Right lobe of liver (tissue), 6 donors: Measurements from ENCODE around the gene CELSR3. TPM values are rescaled to one million over a fixed set of nuclear protein-coding genes. Genes with fewer than 3 reads are reported as not detected.

Experiments
- ATAC-seq, 4 donors: fragments of 200-7000 bp; cut with Tn5 transposase; one replicate each; pipeline ENCODE4 v1.9.1; 2020; ENCODE audit warnings: mild to moderate bottlenecking in 4 of 4, moderate library complexity in 4 of 4
- DNase-seq, 3 donors: peaks; one replicate each; pipeline ENCODE4 v3.0.0-alpha.2; 2020
- H3K27ac ChIP-seq, 3 donors: fragments of 200-600 bp; one replicate each; pipeline ENCODE4 v1.8.0; 2022
- H3K27me3 ChIP-seq, 2 donors: fragments of 200-600 bp; one replicate each; pipeline ENCODE4 v1.8.0; 2022
- H3K36me3 ChIP-seq, 4 donors: fragments of 200-600 bp; sonication (generic) in 1 of 4; one replicate each; pipeline versions ENCODE4 v1.5.1 to v1.8.0; 2017 to 2022; ENCODE audit warnings: control low read depth in 1 of 4
- H3K4me1 ChIP-seq, 4 donors: fragments of 200-600 bp; sonication (generic) in 1 of 4; one replicate each; pipeline versions ENCODE4 v1.5.1 to v1.8.0; 2017 to 2022; ENCODE audit warnings: control low read depth in 1 of 4
- H3K4me3 ChIP-seq, 3 donors: fragments of 200-600 bp; one replicate each; pipeline ENCODE4 v1.8.0; 2022
- H3K9me3 ChIP-seq, 4 donors: fragments of 200-600 bp; sonication (generic) in 1 of 4; one replicate each; pipeline versions ENCODE4 v1.5.1 to v1.8.0; 2017 to 2022; ENCODE audit warnings: control low read depth in 1 of 4
- POLR2A ChIP-seq: fragments of 450-650 bp; IDR thresholded peaks from one replicate; pipeline ENCODE4 v1.6.1; 2017; ENCODE audit warnings: antibody characterized with exemption, mild to moderate bottlenecking
- WGBS: methylation state at CpG from one replicate; pipeline ENCODE4 v1.1.6; 2018; ENCODE audit warnings: low coverage, low lambda C conversion rate; ENCODE audit not compliant: insufficient coverage; ENCODE audit errors: missing lambda C conversion rate; 5-methylcytosine and 5-hydroxymethylcytosine counted together
- intact Hi-C, 2 donors: fragments of 100-400 bp; cut with DNase I; formaldehyde crosslinking; loops; one replicate each; pipeline versions ENCODE4 v1.11.2 to v1.14.1; 2022
- total RNA-seq, 6 experiments: library from RNA; depleted of rRNA in 2 of 6; stranded (reverse); fragments of >200 nt in 2 of 6; fragmentation: NEBNext Ultra II Directional in 3 of 6; extraction: Animal tissue kit (Norgen Biotek cat#: 25700) in 3 of 6; gene quantifications; one replicate each; pipeline versions ENCODE4 v1.1.0 to v1.2.4, GENCODE V29; 2016 to 2023
- TF ChIP-seq, protein P1 (sequence below), 4 donors: fragments of 200-600 bp in 3 of 4; fragments of 450-650 bp in 1 of 4; IDR thresholded peaks; one replicate each; pipeline versions ENCODE4 v1.5.1 to v1.8.0; 2016 to 2022; ENCODE audit warnings: antibody characterized with exemption in 4 of 4, mild to moderate bottlenecking in 2 of 4
- donor health status: DM: no; HTN: yes; CAD: no.
- donor health status: DM: no; HTN: no; CAD: no.
- donor health status: DM: no; HTN: no; CAD: no.
- donor health status: DM: no; HTN: yes; CAD: no.
- donor health status: DM: no; HTN: yes; CAD: no.

CELSR3 gene
- total RNA-seq, 6 experiments from 2014 or later = 0.15 to 0.68 (median 0.34) TPM

DNA sequence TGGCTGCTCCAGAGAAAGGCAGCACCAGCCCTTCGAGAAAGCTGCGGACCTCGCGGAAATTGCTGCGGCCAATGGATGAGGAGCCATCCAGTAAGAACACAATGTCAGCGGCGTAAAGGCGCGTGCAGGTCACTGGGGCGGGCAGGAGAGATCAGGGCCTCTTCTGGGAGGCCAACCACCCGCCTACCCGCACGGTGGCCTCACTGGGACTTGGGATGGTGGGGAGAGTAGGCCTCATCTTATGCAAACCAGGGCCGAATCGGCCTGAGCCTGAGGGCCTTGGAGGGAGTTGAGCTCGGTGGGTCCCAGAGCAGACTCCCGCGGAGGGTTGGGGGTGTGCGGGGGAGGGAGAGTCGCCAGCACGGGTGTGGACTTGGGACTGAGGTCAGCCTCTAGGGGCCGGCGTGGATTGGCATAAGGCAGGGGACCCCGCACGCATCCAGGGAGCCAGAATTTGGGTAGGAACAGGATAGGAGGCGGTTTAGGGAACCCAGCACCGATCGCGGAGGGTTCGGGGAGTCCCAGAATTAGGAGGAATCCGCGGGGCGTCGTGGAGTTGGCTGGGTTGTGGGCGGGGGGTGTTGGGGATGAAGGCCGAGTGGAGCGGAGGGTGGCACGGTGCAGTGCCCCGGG lies 68.2 kb downstream of the CELSR3 start:
- H3K36me3 ChIP-seq = peaks cover 0 to 13% (median 4%) of the 10 kb centered on the region in 4 donors
- 40% methylated on average over 17 of the region's 39 CpGs for WGBS
- DNase-seq (no peak), ATAC-seq (no peak)
- H3K4me3 ChIP-seq = no peak overlapping the region
- no peak for TF ChIP-seq POLR2A
- TF ChIP-seq, protein P1, sequence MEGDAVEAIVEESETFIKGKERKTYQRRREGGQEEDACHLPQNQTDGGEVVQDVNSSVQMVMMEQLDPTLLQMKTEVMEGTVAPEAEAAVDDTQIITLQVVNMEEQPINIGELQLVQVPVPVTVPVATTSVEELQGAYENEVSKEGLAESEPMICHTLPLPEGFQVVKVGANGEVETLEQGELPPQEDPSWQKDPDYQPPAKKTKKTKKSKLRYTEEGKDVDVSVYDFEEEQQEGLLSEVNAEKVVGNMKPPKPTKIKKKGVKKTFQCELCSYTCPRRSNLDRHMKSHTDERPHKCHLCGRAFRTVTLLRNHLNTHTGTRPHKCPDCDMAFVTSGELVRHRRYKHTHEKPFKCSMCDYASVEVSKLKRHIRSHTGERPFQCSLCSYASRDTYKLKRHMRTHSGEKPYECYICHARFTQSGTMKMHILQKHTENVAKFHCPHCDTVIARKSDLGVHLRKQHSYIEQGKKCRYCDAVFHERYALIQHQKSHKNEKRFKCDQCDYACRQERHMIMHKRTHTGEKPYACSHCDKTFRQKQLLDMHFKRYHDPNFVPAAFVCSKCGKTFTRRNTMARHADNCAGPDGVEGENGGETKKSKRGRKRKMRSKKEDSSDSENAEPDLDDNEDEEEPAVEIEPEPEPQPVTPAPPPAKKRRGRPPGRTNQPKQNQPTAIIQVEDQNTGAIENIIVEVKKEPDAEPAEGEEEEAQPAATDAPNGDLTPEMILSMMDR (IDR thresholded peaks at IDR 0.05) = no peak
- H3K4me1 ChIP-seq = no peaks in the 10 kb centered on the region
- H3K27me3 ChIP-seq = no peaks in the 10 kb centered on the region
- intact Hi-C loops = no loop called here
- H3K27ac ChIP-seq = no peak overlapping the region
- H3K9me3 ChIP-seq = no peaks in the 10 kb centered on the region

DNA sequence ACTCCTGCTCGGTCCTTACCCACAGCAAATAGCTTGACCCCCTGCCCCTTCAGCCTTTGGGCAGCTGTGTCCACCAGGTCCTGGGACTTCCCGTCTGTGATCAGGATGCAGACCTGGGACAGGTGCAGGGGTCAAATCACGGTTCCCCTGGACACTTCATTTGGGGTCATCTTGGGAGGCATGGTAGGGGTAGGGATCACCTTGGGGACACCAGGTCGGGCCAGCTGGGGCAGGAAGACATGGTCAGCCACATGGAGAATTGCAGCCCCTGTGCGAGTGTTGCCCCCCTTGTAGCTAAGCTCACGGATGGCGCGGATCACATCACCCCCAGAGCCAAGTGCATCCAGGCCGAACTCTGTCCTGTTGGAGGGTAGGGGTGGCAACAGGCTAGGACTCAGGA lies 69.3 kb downstream of the CELSR3 start:
- 100% methylated on average over 2 of the region's 9 CpGs for whole genome bisulfite sequencing
- no peaks in the 10 kb centered on the region for H3K27me3 ChIP-seq
- H3K4me1 ChIP-seq = no peaks in the 10 kb centered on the region
- no peak for ATAC-seq
- H3K27ac ChIP-seq = no peak overlapping the region
- TF ChIP-seq POLR2A = no peak
- TF ChIP-seq, protein P1 (IDR thresholded peaks at IDR 0.05) = no peak
- peaks cover 0 to 2% (median 0%) of the 10 kb centered on the region in 4 donors for H3K36me3 ChIP-seq
- no peak for DNase-seq
- intact Hi-C loops = no loop called here
- no peak overlapping the region for H3K4me3 ChIP-seq
- no peaks in the 10 kb centered on the region for H3K9me3 ChIP-seq

DNA sequence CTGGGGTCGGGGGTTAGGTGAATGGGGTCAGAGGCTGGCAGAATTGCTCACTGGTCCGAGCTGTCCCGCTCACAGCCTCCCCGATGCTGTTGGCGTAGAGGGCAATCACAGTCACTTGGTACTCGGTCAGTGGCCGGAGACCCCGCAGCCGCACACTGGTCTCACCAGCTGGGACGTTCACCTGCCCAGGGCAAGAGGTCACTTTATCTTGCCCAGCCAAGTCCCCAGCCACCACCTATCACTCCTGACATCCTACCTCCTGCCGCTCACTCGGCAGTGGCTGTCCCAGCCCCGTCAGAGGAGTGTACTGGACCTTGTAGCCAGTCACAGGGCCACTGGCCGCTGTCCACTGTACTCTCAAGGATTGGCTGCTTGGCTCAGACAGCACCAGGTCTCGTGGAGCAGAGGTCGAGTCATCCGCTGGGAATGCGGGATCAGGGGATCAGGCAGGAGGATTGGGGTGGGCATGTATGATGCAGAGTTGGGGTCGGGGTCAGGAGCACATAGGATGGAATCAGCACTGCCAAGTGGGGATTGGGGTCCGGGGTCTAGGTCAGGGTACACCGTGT lies 70.1 kb downstream of the CELSR3 start:
- intact Hi-C loops = no loop called here

DNA sequence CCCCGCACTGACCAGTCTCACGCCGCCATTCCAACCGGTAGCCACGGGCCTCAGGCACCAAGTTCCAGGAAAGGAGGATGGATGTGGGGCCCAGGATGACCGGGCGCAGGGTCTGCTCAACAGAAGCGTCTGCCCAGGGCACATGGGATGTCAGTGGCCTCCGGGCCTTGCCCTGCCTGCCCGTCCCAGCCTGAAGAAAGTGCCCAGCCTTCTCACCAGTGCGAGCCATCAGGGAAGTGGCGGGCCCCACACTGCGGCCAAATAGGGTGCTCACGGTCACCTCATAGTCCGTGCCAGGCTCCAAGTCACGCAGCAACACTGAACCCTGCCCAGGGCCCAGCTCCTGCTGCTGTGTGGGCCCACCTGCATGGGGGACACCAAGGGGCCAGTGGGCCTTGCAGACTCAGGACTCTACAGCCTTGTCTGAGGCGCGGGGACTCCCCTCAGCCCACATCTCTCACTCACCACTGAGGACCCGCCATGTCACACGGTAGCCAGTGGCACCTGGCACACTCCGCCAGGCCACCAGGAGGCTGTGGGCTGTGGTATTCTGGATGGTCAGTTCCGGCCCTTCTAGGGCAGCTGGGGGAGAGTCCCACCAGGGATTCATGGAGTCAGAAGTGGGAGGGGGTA lies 70.7 kb downstream of the CELSR3 start:
- Histone ChIP-seq H3K4me3 (no peak overlapping the region), H3K36me3 (no peaks in the 10 kb centered on the region), H3K9me3 (no peaks in the 10 kb centered on the region), H3K27me3 (no peaks in the 10 kb centered on the region), H3K4me1 (no peaks in the 10 kb centered on the region), H3K27ac (no peak overlapping the region)
- TF ChIP-seq, protein P1 (IDR thresholded peaks at IDR 0.05) = no peak
- no peak for TF ChIP-seq POLR2A
- intact Hi-C loops = no loop called here
- DNase-seq (no peak), ATAC-seq (no peak)
- 88% methylated on average over 5 of the region's 22 CpGs for WGBS

More for the DNA sequence above, 70.1 kb downstream of the CELSR3 start:
- no peak overlapping the region for H3K4me3 ChIP-seq
- H3K27ac ChIP-seq = no peak overlapping the region
- H3K9me3 ChIP-seq = no peaks in the 10 kb centered on the region
- ATAC-seq (no peak), DNase-seq (no peak)
- no peaks in the 10 kb centered on the region for H3K4me1 ChIP-seq
- no peaks in the 10 kb centered on the region for H3K27me3 ChIP-seq
- TF ChIP-seq, protein P1 (IDR thresholded peaks at IDR 0.05) = no peak
- TF ChIP-seq POLR2A = no peak
- no peaks in the 10 kb centered on the region for H3K36me3 ChIP-seq
- WGBS = 80% methylated on average over 1 of the region's 21 CpGs
